ENCODE data around the gene MAP4K4.
"Not testable (repeated sequence)": the region's sequence is repeated elsewhere in the genome, so short reads cannot be mapped to it uniquely, and the experiment has no call there.

The MAP4K4 gene

DNA sequence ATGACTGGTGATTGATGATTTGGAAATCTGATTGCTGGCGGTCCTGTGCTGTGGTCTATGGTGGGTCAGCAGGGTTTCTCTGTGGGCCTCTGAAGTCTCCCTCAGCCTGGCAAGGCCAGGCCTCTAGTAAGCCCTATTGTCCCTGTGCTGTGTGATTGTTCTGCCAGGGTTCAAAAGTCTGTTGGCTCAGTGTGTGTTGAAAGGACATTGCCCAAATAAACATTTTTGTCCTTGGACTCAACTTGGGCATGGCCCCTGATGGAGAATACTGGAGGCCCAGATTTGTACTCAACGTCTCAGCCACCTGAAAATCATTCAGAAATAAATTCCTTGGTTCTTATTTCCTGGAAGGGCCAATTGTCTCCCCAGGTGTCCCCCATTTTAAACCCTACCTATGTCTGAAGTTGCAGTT lies 74.4 kb downstream of the MAP4K4 start:
- no peak overlapping the region for H3K27ac ChIP-seq
- no peaks in the 10 kb centered on the region for H3K27me3 ChIP-seq
- no peak overlapping the region for H3K4me3 ChIP-seq (ENCODE audit: low read depth in 1 of 2, low read length in 1 of 2)
- TF ChIP-seq, protein P1, sequence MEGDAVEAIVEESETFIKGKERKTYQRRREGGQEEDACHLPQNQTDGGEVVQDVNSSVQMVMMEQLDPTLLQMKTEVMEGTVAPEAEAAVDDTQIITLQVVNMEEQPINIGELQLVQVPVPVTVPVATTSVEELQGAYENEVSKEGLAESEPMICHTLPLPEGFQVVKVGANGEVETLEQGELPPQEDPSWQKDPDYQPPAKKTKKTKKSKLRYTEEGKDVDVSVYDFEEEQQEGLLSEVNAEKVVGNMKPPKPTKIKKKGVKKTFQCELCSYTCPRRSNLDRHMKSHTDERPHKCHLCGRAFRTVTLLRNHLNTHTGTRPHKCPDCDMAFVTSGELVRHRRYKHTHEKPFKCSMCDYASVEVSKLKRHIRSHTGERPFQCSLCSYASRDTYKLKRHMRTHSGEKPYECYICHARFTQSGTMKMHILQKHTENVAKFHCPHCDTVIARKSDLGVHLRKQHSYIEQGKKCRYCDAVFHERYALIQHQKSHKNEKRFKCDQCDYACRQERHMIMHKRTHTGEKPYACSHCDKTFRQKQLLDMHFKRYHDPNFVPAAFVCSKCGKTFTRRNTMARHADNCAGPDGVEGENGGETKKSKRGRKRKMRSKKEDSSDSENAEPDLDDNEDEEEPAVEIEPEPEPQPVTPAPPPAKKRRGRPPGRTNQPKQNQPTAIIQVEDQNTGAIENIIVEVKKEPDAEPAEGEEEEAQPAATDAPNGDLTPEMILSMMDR (IDR thresholded peaks at IDR 0.05), result no peak
- no peaks in the 10 kb centered on the region for H3K9me3 ChIP-seq
- H3K36me3 ChIP-seq, result no peaks in the 10 kb centered on the region
- peaks cover 5 to 10% of the 10 kb centered on the region in 2 experiments for H3K4me1 ChIP-seq (ENCODE audit: control insufficient read depth in 1 of 2, insufficient read depth in 1 of 2, low read depth in 1 of 2, low read length in 1 of 2)

DNA sequence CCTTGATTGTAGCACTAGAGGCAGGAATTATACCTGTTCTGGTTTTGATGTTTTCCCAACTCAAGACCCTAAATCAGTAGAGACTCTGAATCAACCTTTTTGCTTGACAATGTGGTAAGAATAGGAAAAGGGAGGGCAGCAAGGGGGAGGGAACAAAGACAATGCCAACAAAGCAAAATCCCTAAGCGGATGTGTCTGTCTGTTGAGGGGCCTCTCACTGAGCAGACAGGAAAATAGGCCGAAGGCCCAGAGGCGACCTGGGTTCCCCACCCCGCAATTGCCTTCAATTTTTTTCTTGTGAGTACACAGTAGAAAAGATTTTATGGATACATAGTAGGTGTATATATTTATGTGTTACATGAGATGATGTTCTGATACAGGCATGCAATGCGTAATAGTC lies 75.6 kb downstream of the MAP4K4 start:
- Histone ChIP-seq H3K4me3 (ENCODE audit: low read depth in 1 of 2, low read length in 1 of 2) (no peak overlapping the region), H3K36me3 (no peaks in the 10 kb centered on the region), H3K27me3 (no peaks in the 10 kb centered on the region), H3K27ac (no peak overlapping the region), H3K9me3 (no peaks in the 10 kb centered on the region), H3K4me1 (ENCODE audit: control insufficient read depth in 1 of 2, insufficient read depth in 1 of 2, low read depth in 1 of 2, low read length in 1 of 2) (peaks cover 3 to 10% of the 10 kb centered on the region in 2 experiments)
- TF ChIP-seq, protein P1 (IDR thresholded peaks at IDR 0.05), result no peak

DNA sequence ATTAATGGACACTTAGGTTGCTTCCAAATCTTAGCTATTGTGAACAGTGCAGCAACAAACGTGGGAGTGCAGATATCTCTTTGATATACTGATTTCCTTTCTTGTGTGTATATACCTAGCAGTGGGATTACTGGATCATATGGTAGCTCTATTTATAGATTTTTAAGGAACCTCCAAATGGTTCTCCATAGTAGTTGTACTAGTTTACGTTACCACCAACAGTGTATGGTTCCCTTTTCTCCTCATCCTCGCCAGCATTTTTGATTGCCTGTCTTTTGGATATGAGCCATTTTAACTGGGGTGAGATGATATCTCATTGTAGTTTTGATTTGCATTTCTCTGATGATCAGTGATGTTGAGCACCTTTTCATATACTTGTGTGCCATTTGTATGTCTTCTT lies 76.5 kb downstream of the MAP4K4 start:
- H3K4me1 ChIP-seq (ENCODE audit: control insufficient read depth in 1 of 2, insufficient read depth in 1 of 2, low read depth in 1 of 2, low read length in 1 of 2), result not testable (repeated sequence)

DNA sequence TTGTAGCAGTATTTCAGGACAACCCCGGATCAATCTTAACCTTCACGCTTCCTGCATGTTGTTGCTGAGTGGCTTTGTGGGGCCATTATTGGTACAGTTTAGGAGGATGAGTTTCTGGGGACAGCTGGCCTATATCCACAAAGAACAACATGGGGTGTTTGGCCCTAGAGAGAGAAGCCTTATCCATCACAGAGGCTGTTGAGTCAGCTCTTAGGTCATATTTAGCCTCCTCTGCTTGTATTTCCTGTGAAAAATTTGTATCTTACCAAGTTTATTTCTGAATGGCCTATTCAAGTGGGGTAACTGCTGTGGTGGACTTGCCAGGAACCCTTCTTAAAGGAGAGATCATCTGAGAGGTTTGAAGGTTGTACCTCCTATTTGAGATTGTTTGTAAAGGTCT lies 77.6 kb downstream of the MAP4K4 start:
- TF ChIP-seq, protein P1 (IDR thresholded peaks at IDR 0.05), result no peak
- peaks cover 4 to 10% of the 10 kb centered on the region in 2 experiments for H3K4me1 ChIP-seq (ENCODE audit: control insufficient read depth in 1 of 2, insufficient read depth in 1 of 2, low read depth in 1 of 2, low read length in 1 of 2)

More for the DNA sequence above, 76.5 kb downstream of the MAP4K4 start:
- not testable (repeated sequence) for H3K27me3 ChIP-seq; H3K4me3 ChIP-seq (ENCODE audit: low read depth in 1 of 2, low read length in 1 of 2); H3K27ac ChIP-seq; H3K36me3 ChIP-seq; H3K9me3 ChIP-seq

DNA sequence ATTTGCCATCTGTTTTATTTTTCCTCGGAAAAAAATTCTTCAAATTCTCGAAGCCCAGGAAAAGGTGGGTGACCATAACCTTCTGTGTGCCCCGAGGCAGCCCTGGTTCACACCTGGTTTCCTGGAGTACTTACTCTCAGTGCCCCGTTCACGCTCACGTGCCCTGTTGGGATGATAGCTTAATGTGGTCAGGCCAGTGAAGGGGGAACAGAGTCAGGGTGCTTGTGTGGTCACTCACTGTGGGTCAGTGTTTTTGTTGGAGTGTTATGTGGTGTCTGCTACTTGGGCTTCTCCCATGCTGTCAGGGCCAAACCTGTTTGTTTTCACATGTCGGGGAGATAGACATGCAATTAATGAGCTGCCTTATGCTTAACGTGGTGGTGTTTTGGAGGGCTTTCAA lies 78.1 kb downstream of the MAP4K4 start:
- H3K4me1 ChIP-seq (ENCODE audit: control insufficient read depth in 1 of 2, insufficient read depth in 1 of 2, low read depth in 1 of 2, low read length in 1 of 2), result peaks cover 10 to 12% of the 10 kb centered on the region in 2 experiments
- no peak overlapping the region for H3K27ac ChIP-seq
- no peaks in the 10 kb centered on the region for H3K36me3 ChIP-seq

More for the DNA sequence above, 77.6 kb downstream of the MAP4K4 start:
- Histone ChIP-seq H3K36me3 (no peaks in the 10 kb centered on the region), H3K27me3 (no peaks in the 10 kb centered on the region), H3K4me3 (ENCODE audit: low read depth in 1 of 2, low read length in 1 of 2) (no peak overlapping the region), H3K9me3 (no peaks in the 10 kb centered on the region), H3K27ac (no peak overlapping the region)

DNA sequence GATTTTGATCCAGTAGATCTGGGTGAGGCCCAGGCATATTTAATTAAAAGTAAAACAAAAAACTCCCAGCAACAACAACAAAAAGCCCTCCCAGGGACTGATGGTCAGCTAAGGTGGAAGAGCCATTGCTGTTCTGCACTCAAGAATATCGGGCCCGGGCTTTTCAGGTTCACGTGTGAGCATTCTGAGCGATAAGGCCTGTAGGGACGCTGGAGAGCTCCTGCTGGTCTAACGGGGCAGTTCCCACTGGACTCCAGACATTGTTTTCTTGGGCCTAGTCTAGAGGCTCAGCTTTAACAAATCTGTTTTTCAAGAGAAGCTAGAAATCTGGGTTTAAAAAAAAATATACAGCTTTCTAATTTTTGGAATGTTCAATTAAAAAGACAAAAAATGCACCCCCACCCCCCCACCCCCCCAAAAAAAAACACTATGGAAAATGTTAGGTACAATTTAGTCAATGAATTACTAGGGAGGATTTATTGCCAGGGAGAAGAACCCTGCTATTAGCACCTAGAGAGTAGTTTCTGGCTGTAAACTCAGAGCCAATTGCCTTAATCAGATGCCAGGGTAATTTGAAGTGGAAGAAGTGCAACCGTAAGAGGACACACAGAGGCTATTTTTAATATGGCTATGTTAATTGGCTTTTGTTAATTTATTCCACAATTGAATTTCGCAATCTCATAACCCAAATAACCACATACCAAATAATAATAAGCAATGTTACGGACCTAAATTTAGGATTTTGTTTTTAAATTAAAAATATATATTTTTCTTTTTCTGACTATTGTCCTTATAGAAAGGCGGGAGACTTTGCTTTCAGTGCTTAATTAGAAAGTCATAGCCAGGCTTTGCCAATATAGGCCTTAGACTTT lies 78.9 kb downstream of the MAP4K4 start:
- Histone ChIP-seq H3K27ac (no peak overlapping the region), H3K36me3 (no peaks in the 10 kb centered on the region), H3K27me3 (no peaks in the 10 kb centered on the region), H3K4me1 (ENCODE audit: control insufficient read depth in 1 of 2, insufficient read depth in 1 of 2, low read depth in 1 of 2, low read length in 1 of 2) (peaks cover 18 to 20% of the 10 kb centered on the region in 2 experiments), H3K9me3 (no peaks in the 10 kb centered on the region), H3K4me3 (ENCODE audit: low read depth in 1 of 2, low read length in 1 of 2) (no peak overlapping the region)
- TF ChIP-seq, protein P1 (IDR thresholded peaks at IDR 0.05), result no peak

More for the DNA sequence above, 78.1 kb downstream of the MAP4K4 start:
- no peak overlapping the region for H3K4me3 ChIP-seq (ENCODE audit: low read depth in 1 of 2, low read length in 1 of 2)
- H3K27me3 ChIP-seq, result no peaks in the 10 kb centered on the region
- TF ChIP-seq, protein P1 (IDR thresholded peaks at IDR 0.05), result no peak
- no peaks in the 10 kb centered on the region for H3K9me3 ChIP-seq

Measured in neutrophil (primary cell).